Liver (tissue), 3 donors: Measurements from ENCODE around the gene XCR1.

Experiments used
- ATF3 ChIP-seq: IDR thresholded peaks from 2 replicates; pipeline ENCODE4 v1.6.1; 2016; ENCODE audit warnings: antibody characterized with exemption
- CTCF ChIP-seq: fragments of 150-350 bp; IDR thresholded peaks from 2 replicates; pipeline ENCODE4 v1.5.1; 2017; ENCODE audit warnings: improper control_type of control experiment, low read depth, low read length; ENCODE audit not compliant: missing input control
- FOXA1 ChIP-seq: IDR thresholded peaks from 2 replicates; pipeline ENCODE4 v1.6.1; 2016; ENCODE audit warnings: antibody characterized with exemption
- FOXA2 ChIP-seq: IDR thresholded peaks from 2 replicates; pipeline ENCODE4 v1.6.1; 2016; ENCODE audit warnings: antibody characterized with exemption
- GABPA ChIP-seq, 2 donors: IDR thresholded peaks in 1 of 2; conservative IDR thresholded peaks in 1 of 2; 2 replicates each; pipeline ENCODE4 v1.6.1; 2016; ENCODE audit warnings: antibody characterized with exemption in 2 of 2, mild to moderate bottlenecking in 1 of 2, moderate library complexity in 1 of 2
- MAX ChIP-seq: IDR thresholded peaks from 2 replicates; pipeline ENCODE4 v1.6.1; 2016; ENCODE audit warnings: antibody characterized with exemption
- RAD21 ChIP-seq, 2 donors: IDR thresholded peaks; 2 replicates each; pipeline ENCODE4 v1.6.1; 2016; ENCODE audit warnings: antibody characterized with exemption in 2 of 2, mild to moderate bottlenecking in 2 of 2
- REST ChIP-seq: IDR thresholded peaks from 2 replicates; pipeline ENCODE4 v1.6.1; 2016; ENCODE audit warnings: antibody characterized with exemption, mild to moderate bottlenecking
- SP1 ChIP-seq: IDR thresholded peaks from 2 replicates; pipeline ENCODE4 v1.6.1; 2018; ENCODE audit warnings: antibody characterized with exemption, mild to moderate bottlenecking
- TAF1 ChIP-seq: conservative IDR thresholded peaks from 2 replicates; pipeline ENCODE4 v1.6.1; 2016; ENCODE audit warnings: antibody characterized with exemption, mild to moderate bottlenecking
- donor health status: healthy.
- donor health status: healthy.

GRCh38 chr3:45983770-45984169 lies 43.5 kb downstream of the XCR1 start:
- no peak for TF ChIP-seq CTCF
- TF ChIP-seq REST, result no peak
- no peak for TF ChIP-seq SP1
- TF ChIP-seq FOXA2, result no peak
- TF ChIP-seq ATF3, result no peak
- no peak for TF ChIP-seq TAF1
- no peak for TF ChIP-seq RAD21 (IDR thresholded peaks at IDR 0.05)
- no peak for TF ChIP-seq MAX
- no peak for TF ChIP-seq GABPA (IDR thresholded peaks at IDR 0.05 in 1 of 2, conservative IDR thresholded peaks at IDR 0.05 in 1 of 2)
- no peak for TF ChIP-seq FOXA1
